Astrocyte (in vitro differentiated cells and primary cell): ENCODE measurements around the gene ALDH3B2. TPM values are rescaled to one million over a fixed set of nuclear protein-coding genes. Genes with fewer than 3 reads are reported as not detected.
A peak's percentile ranks its signal among the peaks of the same experiment; 100 is the strongest.

Experiments
- DNase-seq: peaks from one replicate; pipeline ENCODE4 v3.0.0-alpha.2; 2010; ENCODE audit warnings: low read depth
- FAIRE-seq: peaks from 2 replicates; lab custom pipeline; 2011; peaks lifted over from hg19 to GRCh38; lab: Jason Lieb, UNC
- H2AFZ ChIP-seq: 2 replicates; pipeline ENCODE4 v1.6.0; 2012; ENCODE audit warnings: low read depth, low read length, inconsistent platforms
- H3K27ac ChIP-seq: 2 replicates; pipeline ENCODE4 v1.5.1; 2011; ENCODE audit warnings: low read depth, low read length, inconsistent platforms
- H3K27me3 ChIP-seq: 2 replicates; pipeline ENCODE4 v1.6.0; 2011; ENCODE audit warnings: low read length, inconsistent platforms; ENCODE audit not compliant: insufficient read depth
- H3K36me3 ChIP-seq: 2 replicates; pipeline ENCODE4 v1.5.1; 2011; ENCODE audit warnings: low read length, inconsistent platforms; ENCODE audit not compliant: insufficient read depth
- H3K4me1 ChIP-seq: 2 replicates; pipeline ENCODE4 v1.5.1; 2011; ENCODE audit warnings: low read length, inconsistent platforms; ENCODE audit not compliant: insufficient read depth
- H3K4me2 ChIP-seq: 2 replicates; pipeline ENCODE4 v1.6.0; 2012; ENCODE audit warnings: low read length, inconsistent platforms
- H3K4me3 ChIP-seq: 2 replicates; pipeline ENCODE4 v1.5.1; 2011; ENCODE audit warnings: low read depth, mild to moderate bottlenecking, low read length, inconsistent platforms; ENCODE audit not compliant: insufficient read depth
- H3K79me2 ChIP-seq: 2 replicates; pipeline ENCODE4 v1.6.0; 2012; ENCODE audit warnings: mild to moderate bottlenecking, low read length, inconsistent platforms; ENCODE audit not compliant: insufficient read depth
- H3K9ac ChIP-seq: 2 replicates; pipeline ENCODE4 v1.6.0; 2012; ENCODE audit warnings: mild to moderate bottlenecking, low read length, inconsistent platforms
- H3K9me3 ChIP-seq: 2 replicates; pipeline ENCODE4 v1.5.1; 2012; ENCODE audit warnings: low read depth, mild to moderate bottlenecking, low read length, inconsistent platforms; ENCODE audit not compliant: insufficient read depth
- H4K20me1 ChIP-seq: 2 replicates; pipeline ENCODE4 v1.6.0; 2012; ENCODE audit warnings: low read length, inconsistent platforms; ENCODE audit not compliant: insufficient read depth
- H3K27ac Mint-ChIP-seq: one replicate; pipeline ENCODE4 v1.8.0; 2021; ENCODE audit warnings: mild to moderate bottlenecking, mixed read lengths; ENCODE audit not compliant: unreplicated experiment
- H3K27me3 Mint-ChIP-seq: one replicate; pipeline ENCODE4 v1.8.0; 2021; ENCODE audit warnings: low read depth, mixed read lengths; ENCODE audit not compliant: unreplicated experiment
- H3K36me3 Mint-ChIP-seq: one replicate; pipeline ENCODE4 v1.8.0; 2021; ENCODE audit warnings: low read depth, mixed read lengths; ENCODE audit not compliant: unreplicated experiment
- H3K4me1 Mint-ChIP-seq: one replicate; pipeline ENCODE4 v1.8.0; 2021; ENCODE audit warnings: low read depth, mixed read lengths; ENCODE audit not compliant: unreplicated experiment
- H3K4me3 Mint-ChIP-seq: one replicate; pipeline ENCODE4 v1.8.0; 2021; ENCODE audit warnings: mild to moderate bottlenecking, moderate library complexity, mixed read lengths; ENCODE audit not compliant: unreplicated experiment
- H3K9me3 Mint-ChIP-seq: one replicate; pipeline ENCODE4 v1.8.0; 2021; ENCODE audit warnings: mild to moderate bottlenecking, mixed read lengths; ENCODE audit not compliant: unreplicated experiment
- CTCF ChIP-seq: IDR thresholded peaks from 2 replicates; pipeline ENCODE4 v1.5.1; 2011; ENCODE audit warnings: low read depth, mild to moderate bottlenecking, inconsistent platforms, low read length, moderate library complexity; ENCODE audit not compliant: insufficient read depth
- EZH2 ChIP-seq: IDR thresholded peaks from 2 replicates; pipeline ENCODE4 v1.6.1; 2012; ENCODE audit warnings: mild to moderate bottlenecking, low read length, inconsistent platforms; ENCODE audit not compliant: insufficient read depth
- total RNA-seq: library from RNA; stranded (reverse); gene quantifications from 2 replicates; pipeline ENCODE4 v1.2.1, GENCODE V29; 2021

Gene ALDH3B2
- total RNA-seq, 1 donor from 2014 or later: not detected

GRCh38 chr11:67657300-67657699, 17.1 kb downstream of the ALDH3B2 start:
- H3K4me3 Mint-ChIP-seq: no peak overlapping the region
- H3K27ac Mint-ChIP-seq: no peak overlapping the region
- H3K4me3 ChIP-seq: no peak overlapping the region
- H3K27me3 ChIP-seq: peaks cover 2% of the 10 kb centered on the region
- H3K27ac ChIP-seq: no peak overlapping the region
- H3K27me3 Mint-ChIP-seq: peaks cover 12% of the 10 kb centered on the region
- no peak overlapping the region for H3K9ac ChIP-seq
- no peak overlapping the region for H2AFZ ChIP-seq
- no peaks in the 10 kb centered on the region for H3K79me2 ChIP-seq
- TF ChIP-seq EZH2: no peak
- no peak for TF ChIP-seq CTCF
- no peaks in the 10 kb centered on the region for H3K4me1 ChIP-seq
- no peaks in the 10 kb centered on the region for H3K36me3 Mint-ChIP-seq
- H3K9me3 Mint-ChIP-seq: peaks cover 2% of the 10 kb centered on the region
- no peak for DNase-seq
- H3K4me1 Mint-ChIP-seq: no peaks in the 10 kb centered on the region
- no peaks in the 10 kb centered on the region for H4K20me1 ChIP-seq
- H3K4me2 ChIP-seq: no peak overlapping the region
- no peaks in the 10 kb centered on the region for H3K9me3 ChIP-seq
- no peak for FAIRE-seq
- H3K36me3 ChIP-seq: no peaks in the 10 kb centered on the region

GRCh38 chr11:67656278-67656922, 18.0 kb downstream of the ALDH3B2 start:
- H3K27ac ChIP-seq: no peak overlapping the region
- no peaks in the 10 kb centered on the region for H3K4me1 ChIP-seq
- DNase-seq: peak; percentile 34
- H2AFZ ChIP-seq: no peak overlapping the region
- H3K9ac ChIP-seq: no peak overlapping the region
- no peak for FAIRE-seq
- no peak overlapping the region for H3K4me3 ChIP-seq
- H3K27me3 ChIP-seq: peaks cover 2% of the 10 kb centered on the region
- H4K20me1 ChIP-seq: no peaks in the 10 kb centered on the region
- no peak overlapping the region for H3K4me2 ChIP-seq
- Mint-ChIP-seq H3K4me3 (no peak overlapping the region), H3K36me3 (no peaks in the 10 kb centered on the region), H3K9me3 (peaks cover 2% of the 10 kb centered on the region), H3K4me1 (no peaks in the 10 kb centered on the region), H3K27ac (no peak overlapping the region), H3K27me3 (peaks cover 8% of the 10 kb centered on the region)
- no peak for TF ChIP-seq CTCF
- no peaks in the 10 kb centered on the region for H3K9me3 ChIP-seq
- H3K79me2 ChIP-seq: no peaks in the 10 kb centered on the region
- H3K36me3 ChIP-seq: no peaks in the 10 kb centered on the region

- peaks cover 2% of the 10 kb centered on the region for H3K9me3 Mint-ChIP-seq
- no peak overlapping the region for H3K4me3 Mint-ChIP-seq
- no peaks in the 10 kb centered on the region for H3K4me1 ChIP-seq
- no peaks in the 10 kb centered on the region for H3K4me1 Mint-ChIP-seq
- no peak overlapping the region for H2AFZ ChIP-seq
- no peaks in the 10 kb centered on the region for H3K36me3 ChIP-seq
- no peak for DNase-seq
- peaks cover 2% of the 10 kb centered on the region for H3K27me3 ChIP-seq
- no peaks in the 10 kb centered on the region for H3K36me3 Mint-ChIP-seq
- no peak for FAIRE-seq
- H3K4me2 ChIP-seq: no peak overlapping the region
- H3K27ac Mint-ChIP-seq: no peak overlapping the region
- no peaks in the 10 kb centered on the region for H3K79me2 ChIP-seq
- H3K9me3 ChIP-seq: peaks cover 3% of the 10 kb centered on the region
- no peak overlapping the region for H3K4me3 ChIP-seq
- H3K27ac ChIP-seq: no peak overlapping the region
- TF ChIP-seq EZH2: no peak
- no peak overlapping the region for H3K9ac ChIP-seq
- H3K27me3 Mint-ChIP-seq: peaks cover 3% of the 10 kb centered on the region
- no peaks in the 10 kb centered on the region for H4K20me1 ChIP-seq
Observed at GRCh38 chr11:67654225-67654624, 20.2 kb downstream of the ALDH3B2 start.
